Measurements from ENCODE around the gene HAO2. TPM values are rescaled to one million over a fixed set of nuclear protein-coding genes. Genes with fewer than 3 reads are reported as not detected.

Gene HAO2
- not detected for total RNA-seq
- not detected for total RNA-seq (2013)

- no peaks in the 10 kb centered on the region for H3K27me3 ChIP-seq (ENCODE audit: control insufficient read depth, insufficient read depth, low read length)
- H3K36me3 ChIP-seq (ENCODE audit: control insufficient read depth, insufficient read depth, low read length) = no peaks in the 10 kb centered on the region
- no peak within 1 kb of the TSS for H3K27ac ChIP-seq (ENCODE audit: low read length)
- TF ChIP-seq CTCF (IDR thresholded peaks at IDR 0.05) = no peak
- no peak for DNase-seq
- H3K4me3 ChIP-seq (ENCODE audit: low read length) = no peak within 1 kb of the TSS
- Mint-ChIP-seq H3K9me3 (peaks cover 0 to 2% of the 10 kb centered on the region in 2 donors), H3K36me3 (no peaks in the 10 kb centered on the region), H3K4me3 (no peak within 1 kb of the TSS), H3K27ac (no peak within 1 kb of the TSS), H3K27me3 (ENCODE audit: low read depth in 2 of 2) (peaks cover 7 to 16% of the 10 kb centered on the region in 2 donors), H3K4me1 (no peaks in the 10 kb centered on the region)
- intact Hi-C loops (cut with micrococcal nuclease) = no loop called here
- no peaks in the 10 kb centered on the region for H3K4me1 ChIP-seq (ENCODE audit: control insufficient read depth, insufficient read depth, low read length)
- ATAC-seq = no peak
- WGBS (ENCODE audit: insufficient coverage) = 88% methylated on average over 2 of the region's 2 CpGs
- no peaks in the 10 kb centered on the region for H3K9me3 ChIP-seq (ENCODE audit: control insufficient read depth, insufficient read depth, low read length)
Observed at GRCh38 chr1:119368554-119368953, at the start of gene HAO2. Gene HAO2, plus strand, starts transcription at chr1:119368785. Its CDS starts 12,301 bp downstream, at chr1:119381086.

- intact Hi-C loops (cut with micrococcal nuclease) = no loop called here
- Mint-ChIP-seq H3K27me3 (ENCODE audit: low read depth in 2 of 2) (no peaks in the 10 kb centered on the region), H3K4me1 (peaks cover 9 to 17% of the 10 kb centered on the region in 2 donors), H3K27ac (no peak overlapping the region), H3K9me3 (no peaks in the 10 kb centered on the region), H3K36me3 (no peaks in the 10 kb centered on the region), H3K4me3 (no peak overlapping the region)
- H3K4me3 ChIP-seq (ENCODE audit: low read length) = no peak overlapping the region
- DNase-seq (no peak), ATAC-seq (no peak)
- H3K36me3 ChIP-seq (ENCODE audit: control insufficient read depth, insufficient read depth, low read length) = no peaks in the 10 kb centered on the region
- H3K27ac ChIP-seq (ENCODE audit: low read length) = no peak overlapping the region
- H3K4me1 ChIP-seq (ENCODE audit: control insufficient read depth, insufficient read depth, low read length) = no peaks in the 10 kb centered on the region
- no peaks in the 10 kb centered on the region for H3K27me3 ChIP-seq (ENCODE audit: control insufficient read depth, insufficient read depth, low read length)
- no peak for TF ChIP-seq CTCF (IDR thresholded peaks at IDR 0.05)
- H3K9me3 ChIP-seq (ENCODE audit: control insufficient read depth, insufficient read depth, low read length) = no peaks in the 10 kb centered on the region
Observed at GRCh38 chr1:119320100-119320499, 48.5 kb upstream of the HAO2 start.

GRCh38 chr1:119321666-119322419, 46.7 kb upstream of the HAO2 start:
- no peaks in the 10 kb centered on the region for H3K9me3 Mint-ChIP-seq
- Histone ChIP-seq H3K36me3 (ENCODE audit: control insufficient read depth, insufficient read depth, low read length) (no peaks in the 10 kb centered on the region), H3K27ac (ENCODE audit: low read length) (no peak overlapping the region), H3K27me3 (ENCODE audit: control insufficient read depth, insufficient read depth, low read length) (no peaks in the 10 kb centered on the region), H3K4me1 (ENCODE audit: control insufficient read depth, insufficient read depth, low read length) (peaks cover 1% of the 10 kb centered on the region), H3K4me3 (ENCODE audit: low read length) (no peak overlapping the region), H3K9me3 (ENCODE audit: control insufficient read depth, insufficient read depth, low read length) (no peaks in the 10 kb centered on the region)
- H3K27me3 Mint-ChIP-seq (ENCODE audit: low read depth in 2 of 2) = no peaks in the 10 kb centered on the region
- H3K4me3 Mint-ChIP-seq = no peak overlapping the region
- DNase-seq (no peak), ATAC-seq (no peak)
- H3K27ac Mint-ChIP-seq = no peak overlapping the region
- WGBS (ENCODE audit: insufficient coverage) = 80% methylated on average over 5 of the region's 5 CpGs
- no peak for TF ChIP-seq CTCF (IDR thresholded peaks at IDR 0.05)
- intact Hi-C loops (cut with micrococcal nuclease) = no loop called here
- H3K36me3 Mint-ChIP-seq = no peaks in the 10 kb centered on the region
- H3K4me1 Mint-ChIP-seq = peaks cover 18 to 27% of the 10 kb centered on the region in 2 donors

Data from natural killer cell (primary cell).